HG03025 (cell line): ENCODE results near the gene SFMBT2.
"Not testable (repeated sequence)": the region's sequence is repeated elsewhere in the genome, so short reads cannot be mapped to it uniquely, and the experiment has no call there.

Experiments used
- ATAC-seq: cut with Tn5 transposase; IDR thresholded peaks from one replicate; pipeline ENCODE4 v1.9.1; 2021; ENCODE audit warnings: mild to moderate bottlenecking, moderate library complexity; ENCODE audit not compliant: unreplicated experiment, low FRiP score

Gene SFMBT2

GRCh38 chr10:7335977-7336376 lies 74.9 kb downstream of the SFMBT2 start:
- no peak for ATAC-seq

GRCh38 chr10:7334642-7334964 lies 76.2 kb downstream of the SFMBT2 start:
- ATAC-seq = no peak

- no peak for ATAC-seq
These were observed 76.7 kb downstream of the SFMBT2 start for GRCh38 chr10:7333961-7334641.

GRCh38 chr10:7329219-7329618 lies 81.6 kb downstream of the SFMBT2 start:
- ATAC-seq = no peak

GRCh38 chr10:7327885-7328284 lies 82.9 kb downstream of the SFMBT2 start:
- no peak for ATAC-seq

- no peak for ATAC-seq
These were observed 88.2 kb downstream of the SFMBT2 start for GRCh38 chr10:7322623-7323022.

- ATAC-seq = no peak
These were observed 90.8 kb downstream of the SFMBT2 start for GRCh38 chr10:7320072-7320471.

- ATAC-seq = no peak
These were observed 91.2 kb downstream of the SFMBT2 start for GRCh38 chr10:7319632-7320031.

- no peak for ATAC-seq
These were observed 92.0 kb downstream of the SFMBT2 start for GRCh38 chr10:7318836-7319235.

- ATAC-seq = no peak
These were observed 92.9 kb downstream of the SFMBT2 start for GRCh38 chr10:7317786-7318446.

- ATAC-seq = no peak
These were observed 94.0 kb downstream of the SFMBT2 start for GRCh38 chr10:7316839-7317238.

GRCh38 chr10:7315906-7316305 lies 94.9 kb downstream of the SFMBT2 start:
- no peak for ATAC-seq

GRCh38 chr10:7314170-7314569 lies 96.7 kb downstream of the SFMBT2 start:
- ATAC-seq = no peak

GRCh38 chr10:7312488-7312857 lies 98.4 kb downstream of the SFMBT2 start:
- ATAC-seq = no peak

- not testable (repeated sequence) for ATAC-seq
These were observed 98.9 kb downstream of the SFMBT2 start for GRCh38 chr10:7311850-7312487.

- no peak for ATAC-seq
These were observed 99.5 kb downstream of the SFMBT2 start for GRCh38 chr10:7311218-7311849.

- ATAC-seq = no peak
These were observed 100.8 kb downstream of the SFMBT2 start for GRCh38 chr10:7310076-7310475.

GRCh38 chr10:7308826-7309225 lies 102.0 kb downstream of the SFMBT2 start:
- ATAC-seq = no peak

GRCh38 chr10:7306616-7307015 lies 104.2 kb downstream of the SFMBT2 start:
- no peak for ATAC-seq

GRCh38 chr10:7306147-7306546 lies 104.7 kb downstream of the SFMBT2 start:
- no peak for ATAC-seq

GRCh38 chr10:7305053-7305452 lies 105.8 kb downstream of the SFMBT2 start:
- ATAC-seq = no peak

- ATAC-seq = no peak
These were observed 106.7 kb downstream of the SFMBT2 start for GRCh38 chr10:7304110-7304509.
